Endothelial cell of umbilical vein (primary cell): ENCODE results near the gene WDR77. TPM values are rescaled to one million over a fixed set of nuclear protein-coding genes. Genes with fewer than 3 reads are reported as not detected.

Experiments
- BruUV-seq: library from RNA; stranded (reverse); fragments of 400-500 nt; replicated peaks from 2 replicates; lab custom pipeline; 2021; lab: Mats Ljungman, UMichigan
- CTCF ChIA-PET: fragments of 300-600, 350-600 bp; sonication (Branson Sonifier 250); formaldehyde crosslinking; loops from one replicate; lab custom pipeline; 2021; ENCODE audit warnings: antibody characterized with exemption, inconsistent platforms; lab: Charles Lee
- POLR2A ChIA-PET: fragments of 300-600, 350-600 bp; sonication (Branson Sonifier 250); formaldehyde crosslinking; loops from one replicate; lab custom pipeline; 2021; ENCODE audit warnings: antibody characterized with exemption, inconsistent platforms; lab: Charles Lee
- DNase-seq: peaks from one replicate; pipeline ENCODE4 v3.0.0-alpha.2; 2011; ENCODE audit warnings: low read depth, low spot score
- FAIRE-seq: peaks from 2 replicates; lab custom pipeline; 2011; peaks lifted over from hg19 to GRCh38; lab: Jason Lieb, UNC
- H2AFZ ChIP-seq: 2 replicates; pipeline ENCODE4 v1.6.0; 2012; ENCODE audit warnings: low read depth, low read length, control low read depth, inconsistent platforms
- H3K27ac ChIP-seq: 2 replicates; pipeline ENCODE4 v1.5.1; 2011; ENCODE audit warnings: low read depth, mild to moderate bottlenecking, control low read depth, low read length, moderate library complexity; ENCODE audit not compliant: insufficient read depth
- H3K27me3 ChIP-seq, 2 experiments: 2 replicates each; pipeline versions ENCODE4 v1.6.0 to v1.6.1; 2011; ENCODE audit warnings: low read length in 2 of 2, mixed read lengths in 1 of 2; ENCODE audit not compliant: control insufficient read depth in 2 of 2, insufficient read depth in 2 of 2
- H3K36me3 ChIP-seq, 2 experiments: 2 replicates in 1 of 2; 3 replicates in 1 of 2; pipeline ENCODE4 v1.5.1; 2011; ENCODE audit warnings: low read length in 2 of 2, mild to moderate bottlenecking in 1 of 2, moderate library complexity in 1 of 2; ENCODE audit not compliant: control insufficient read depth in 2 of 2, insufficient read depth in 2 of 2; ENCODE audit errors: extremely low read depth in 1 of 2
- H3K4me1 ChIP-seq: 3 replicates; pipeline ENCODE4 v1.5.1; 2011; ENCODE audit warnings: mild to moderate bottlenecking, low read length; ENCODE audit not compliant: control insufficient read depth, insufficient read depth; ENCODE audit errors: extremely low read depth
- H3K4me2 ChIP-seq: 2 replicates; pipeline ENCODE4 v1.6.1; 2011; ENCODE audit warnings: low read length, control low read depth, mixed read lengths; ENCODE audit not compliant: insufficient read depth
- H3K4me3 ChIP-seq, 3 experiments: fragments of 200-600 bp in 1 of 3; sonication (generic), shearing (Covaris generic) in 1 of 3; replicated peaks in 1 of 3; 2 replicates each; pipeline ENCODE4 v1.5.1; 2011 to 2016; ENCODE audit warnings: control low read depth in 3 of 3, low read length in 3 of 3, mild to moderate bottlenecking in 2 of 3, inconsistent platforms in 1 of 3, low read depth in 1 of 3, moderate library complexity in 1 of 3; ENCODE audit not compliant: insufficient read depth in 1 of 3
- H3K79me2 ChIP-seq: 2 replicates; pipeline ENCODE4 v1.6.0; 2012; ENCODE audit warnings: low read length, inconsistent platforms; ENCODE audit not compliant: control insufficient read depth, insufficient read depth
- H3K9ac ChIP-seq: replicated peaks from 2 replicates; pipeline ENCODE3; 2011; ENCODE audit warnings: low read length, control low read depth; ENCODE audit not compliant: insufficient read depth; ENCODE audit errors: extremely low read depth
- H3K9me1 ChIP-seq: replicated peaks from 3 replicates; pipeline ENCODE4 v1.6.0; 2011; ENCODE audit warnings: mild to moderate bottlenecking, low read length; ENCODE audit not compliant: control insufficient read depth, insufficient read depth; ENCODE audit errors: extremely low read depth
- H3K9me3 ChIP-seq: replicated peaks from 2 replicates; pipeline ENCODE4 v1.5.1; 2012; ENCODE audit warnings: low read length, inconsistent platforms; ENCODE audit not compliant: control insufficient read depth, insufficient read depth
- H4K20me1 ChIP-seq: replicated peaks from 2 replicates; pipeline ENCODE3; 2011; ENCODE audit warnings: mild to moderate bottlenecking, low read length; ENCODE audit not compliant: control insufficient read depth, insufficient read depth; ENCODE audit errors: extremely low read depth
- EZH2 ChIP-seq: IDR thresholded peaks from 2 replicates; pipeline ENCODE4 v1.6.1; 2012; ENCODE audit warnings: borderline replicate concordance, low read depth, mild to moderate bottlenecking, moderate library complexity, low read length, inconsistent platforms; ENCODE audit not compliant: severe bottlenecking
- FOS ChIP-seq: IDR thresholded peaks from 2 replicates; pipeline ENCODE4 v1.6.1; 2011; ENCODE audit warnings: mild to moderate bottlenecking, low read length, moderate library complexity, borderline replicate concordance; ENCODE audit not compliant: insufficient read depth
- GATA2 ChIP-seq: IDR thresholded peaks from 2 replicates; pipeline ENCODE4 v1.7.0; 2011; ENCODE audit warnings: low read depth, mild to moderate bottlenecking, moderate library complexity, mixed read lengths, low read length; ENCODE audit not compliant: insufficient read length, insufficient read depth
- JUN ChIP-seq: IDR thresholded peaks from 2 replicates; pipeline ENCODE4 v1.6.1; 2011; ENCODE audit warnings: borderline replicate concordance, low read depth; ENCODE audit not compliant: insufficient read length, insufficient read depth
- MAX ChIP-seq: IDR thresholded peaks from 2 replicates; pipeline ENCODE4 v1.6.1; 2011; ENCODE audit not compliant: insufficient read depth, insufficient read length
- MYC ChIP-seq: IDR thresholded peaks from one replicate; pipeline ENCODE4 v1.6.1; 2011; ENCODE audit warnings: mild to moderate bottlenecking, low read depth, low read length
- POLR2A ChIP-seq: IDR thresholded peaks from 2 replicates; pipeline ENCODE4 v1.6.1; 2012; ENCODE audit warnings: low read depth, mild to moderate bottlenecking, control low read depth, low read length
- POLR2AphosphoS5 ChIP-seq: IDR thresholded peaks from 2 replicates; pipeline ENCODE4 v1.6.1; 2012; ENCODE audit warnings: low read depth, mild to moderate bottlenecking, control low read depth, low read length, moderate library complexity; ENCODE audit not compliant: insufficient read depth
- dilution Hi-C: fragments of 300-500 bp; cut with MboI; formaldehyde crosslinking; loops from one replicate; pipeline ENCODE4 v1.15.0; 2019; ENCODE audit warnings: low sequenced_read_pairs; ENCODE audit not compliant: extremely low pct_ligation_motif_present
- intact Hi-C: fragments of 100-400 bp; cut with micrococcal nuclease; formaldehyde crosslinking; loops from one replicate; pipeline ENCODE4 v1.10.0; 2022
- polyA plus RNA-seq, 4 experiments: library from polyadenylated mRNA; depleted of rRNA in 3 of 4; stranded (reverse) in 3 of 4; unstranded in 1 of 4; fragments of >200 nt; gene quantifications; 2 replicates each; pipeline versions ENCODE4 v1.2.1 to v1.2.3, GENCODE V29; 2011 to 2012; ENCODE audit warnings: missing spikeins in 1 of 4
- total RNA-seq: library from RNA; stranded (reverse); gene quantifications from 2 replicates; pipeline ENCODE4 v1.2.3, GENCODE V29; 2021
- TF ChIP-seq, protein P1 (sequence below), 2 donors: IDR thresholded peaks; 1 replicate in 1 of 2; 2 replicates in 1 of 2; pipeline ENCODE4 v1.5.1; 2011; ENCODE audit warnings: low read length in 2 of 2, mild to moderate bottlenecking in 2 of 2, moderate library complexity in 2 of 2, control low read depth in 1 of 2, inconsistent platforms in 1 of 2, low read depth in 1 of 2; ENCODE audit not compliant: insufficient read depth in 1 of 2; ENCODE audit errors: extremely low read depth in 1 of 2

Gene WDR77
- total and polyA plus RNA-seq, 2 donors (not counting 3 experiments of a cell fraction or from before 2014, with no cell fraction given), result 41.3 to 116 TPM

DNA sequence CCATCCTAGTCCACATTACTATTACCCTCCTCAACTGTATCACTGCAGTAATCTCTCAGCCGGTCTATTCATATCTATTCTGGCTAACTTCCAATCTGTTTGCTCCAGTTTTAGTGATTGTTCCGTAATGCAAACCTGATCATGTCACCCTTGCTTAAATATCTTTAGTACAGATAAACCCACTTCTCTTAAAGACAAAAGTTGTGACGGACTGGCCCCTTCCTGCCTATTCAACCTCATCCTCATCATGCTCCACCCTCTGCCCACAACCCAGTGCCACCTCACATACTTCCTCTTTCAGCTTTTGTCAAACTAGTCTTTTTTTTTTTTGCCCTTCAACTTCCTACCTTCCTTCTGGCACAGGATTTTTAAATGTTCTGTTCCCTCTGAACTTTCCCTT, 22.0 kb upstream of the WDR77 start:
- Histone ChIP-seq H3K4me3 (no peak overlapping the region), H3K4me2 (no peak overlapping the region), H3K79me2 (no peaks in the 10 kb centered on the region), H3K9me1 (no peaks in the 10 kb centered on the region), H4K20me1 (no peaks in the 10 kb centered on the region), H3K9ac (no peak overlapping the region), H3K27me3 (no peaks in the 10 kb centered on the region), H3K27ac (no peak overlapping the region), H2AFZ (no peak overlapping the region), H3K36me3 (no peaks in the 10 kb centered on the region), H3K9me3 (no peaks in the 10 kb centered on the region), H3K4me1 (peaks cover 13% of the 10 kb centered on the region)
- TF ChIP-seq MYC (no peak), MAX (no peak), FOS (no peak), POLR2A (no peak), EZH2 (no peak), GATA2 (no peak), JUN (no peak), POLR2AphosphoS5 (no peak)
- TF ChIP-seq, protein P1, sequence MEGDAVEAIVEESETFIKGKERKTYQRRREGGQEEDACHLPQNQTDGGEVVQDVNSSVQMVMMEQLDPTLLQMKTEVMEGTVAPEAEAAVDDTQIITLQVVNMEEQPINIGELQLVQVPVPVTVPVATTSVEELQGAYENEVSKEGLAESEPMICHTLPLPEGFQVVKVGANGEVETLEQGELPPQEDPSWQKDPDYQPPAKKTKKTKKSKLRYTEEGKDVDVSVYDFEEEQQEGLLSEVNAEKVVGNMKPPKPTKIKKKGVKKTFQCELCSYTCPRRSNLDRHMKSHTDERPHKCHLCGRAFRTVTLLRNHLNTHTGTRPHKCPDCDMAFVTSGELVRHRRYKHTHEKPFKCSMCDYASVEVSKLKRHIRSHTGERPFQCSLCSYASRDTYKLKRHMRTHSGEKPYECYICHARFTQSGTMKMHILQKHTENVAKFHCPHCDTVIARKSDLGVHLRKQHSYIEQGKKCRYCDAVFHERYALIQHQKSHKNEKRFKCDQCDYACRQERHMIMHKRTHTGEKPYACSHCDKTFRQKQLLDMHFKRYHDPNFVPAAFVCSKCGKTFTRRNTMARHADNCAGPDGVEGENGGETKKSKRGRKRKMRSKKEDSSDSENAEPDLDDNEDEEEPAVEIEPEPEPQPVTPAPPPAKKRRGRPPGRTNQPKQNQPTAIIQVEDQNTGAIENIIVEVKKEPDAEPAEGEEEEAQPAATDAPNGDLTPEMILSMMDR (IDR thresholded peaks at IDR 0.05; ENCODE audit: extremely low read depth in 1 of 2, insufficient read depth in 1 of 2, low read depth in 1 of 2, low read length in 2 of 2), result no peak
- DNase-seq, result no peak
- no TSS peak for BruUV-seq
- intact Hi-C loops, result no loop called here
- ChIA-PET CTCF (no interaction called here), POLR2A (no interaction called here)
- dilution Hi-C loops, result no loop called here
- FAIRE-seq, result no peak
